Heart left ventricle (tissue), 16 donors: Measurements from ENCODE around the gene OAT. TPM values are rescaled to one million over a fixed set of nuclear protein-coding genes. Genes with fewer than 3 reads are reported as not detected.

Experiments used
- ATAC-seq, 4 donors: fragments of 200-7000 bp; cut with Tn5 transposase; one replicate each; pipeline ENCODE4 v1.9.1; 2020 to 2022; ENCODE audit warnings: moderate library complexity in 4 of 4, mild to moderate bottlenecking in 3 of 4, moderate number of reproducible peaks in 1 of 4
- DNase-seq, 5 donors: peaks; one replicate each; pipeline ENCODE4 v3.0.0-alpha.2; 2020
- H3K27ac ChIP-seq, 12 donors: fragments of 200-600 bp; sonication (generic) in 4 of 12; one replicate each; pipeline versions ENCODE4 v1.5.0 to v1.8.0; 2016 to 2022; ENCODE audit warnings: mild to moderate bottlenecking in 2 of 12
- H3K27me3 ChIP-seq, 9 donors: fragments of 200-600 bp; sonication (generic) in 2 of 9; one replicate each; pipeline versions ENCODE4 v1.5.1 to v1.8.0; 2016 to 2022; ENCODE audit warnings: mild to moderate bottlenecking in 3 of 9
- H3K36me3 ChIP-seq, 9 donors: fragments of 200-600 bp; sonication (generic) in 2 of 9; one replicate each; pipeline versions ENCODE4 v1.5.0 to v1.8.0; 2018 to 2022; ENCODE audit warnings: mild to moderate bottlenecking in 2 of 9
- H3K4me1 ChIP-seq, 12 donors: fragments of 200-600 bp; sonication (generic) in 4 of 12; one replicate each; pipeline versions ENCODE4 v1.5.0 to v1.8.0; 2016 to 2022; ENCODE audit warnings: mild to moderate bottlenecking in 3 of 12
- H3K4me3 ChIP-seq, 12 donors: fragments of 200-600 bp; sonication (generic) in 4 of 12; one replicate each; pipeline versions ENCODE4 v1.5.0 to v1.8.0; 2017 to 2022; ENCODE audit warnings: mild to moderate bottlenecking in 9 of 12, moderate library complexity in 4 of 12
- H3K9me3 ChIP-seq, 12 donors: fragments of 200-600 bp; sonication (generic) in 4 of 12; one replicate each; pipeline versions ENCODE4 v1.5.0 to v1.8.0; 2016 to 2022; ENCODE audit warnings: mild to moderate bottlenecking in 1 of 12
- CTCF ChIP-seq, 12 donors: fragments of 200-600 bp; sonication (generic) in 4 of 12; IDR thresholded peaks; one replicate each; pipeline versions ENCODE4 v1.5.0 to v1.8.0; 2018 to 2022; ENCODE audit warnings: antibody characterized with exemption in 12 of 12, mild to moderate bottlenecking in 5 of 12
- POLR2A ChIP-seq, 2 donors: fragments of 450-650 bp; IDR thresholded peaks; one replicate each; pipeline ENCODE4 v1.6.1; 2017; ENCODE audit warnings: antibody characterized with exemption in 2 of 2, mild to moderate bottlenecking in 2 of 2, moderate library complexity in 2 of 2
- WGBS, 4 donors: extraction: QIAGEN DNeasy Blood & Tissue Kit in 2 of 4; methylation state at CpG; one replicate each; pipeline versions ENCODE4 v1.1.5 to v1.1.7; 2013 to 2018; 5-methylcytosine and 5-hydroxymethylcytosine counted together
- intact Hi-C, 10 donors: fragments of 100-400 bp; cut with DNase I; formaldehyde crosslinking; loops; one replicate each; pipeline versions ENCODE4 v1.11.1 to v1.14.2; 2022
- polyA plus RNA-seq, 2 donors: library from polyadenylated mRNA; stranded (reverse); fragments of 200-250 nt; gene quantifications; one replicate each; pipeline ENCODE4 v1.2.3, GENCODE V29; 2013
- total RNA-seq, 9 donors: library from RNA; depleted of rRNA in 2 of 9; stranded (reverse); fragments of >200 nt in 2 of 9; fragmentation: NEBNext Ultra II Directional in 3 of 9; extraction: Animal tissue kit (Norgen Biotek cat#: 25700) in 3 of 9; gene quantifications; one replicate each; pipeline versions ENCODE4 v1.1.0 to v1.2.4, GENCODE V29; 2016 to 2023
- donor health status: ischemic (EF 13 %, LVEDD 7.1; RV severe dilation, severe dysfunction).
- donor health status: healthy with polysubstance abuse.
- donor health status: DM: no; HTN: yes; CAD: no.
- donor health status: DM: no; HTN: no; CAD: no.
- donor health status: ischemic (EF 25% LVEDD 6.9; RV normal size, moderate dysfunction).
- donor health status: ischemic (EF 25% LVEDD 5.7; RV mildly dilated, moderate dysfunction).
- donor health status: healthy.
- donor health status: DM: yes; HTN: yes; CAD: no.
- donor health status: ischemic (EF 35%, LVEDD 5.7; RV mildly dilated, moderate dysfunction).
- donor health status: nonischemic (EF 11% LVEDD 7.7; RV severe dilation, severe dysfunction).
- donor health status: DM: yes; HTN: yes; CAD: no.
- donor health status: PGD.
- donor health status: ischemic (EF 29% LVEDD 5.4; RV normal size, mild dysfunction).
- donor health status: nonischemic (EF 23%, LVEDD 6.1; RV moderate dilation, normal function).

The OAT gene
- total and polyA plus RNA-seq, 11 donors, result 9.3 to 56.1 (median 33.8) TPM

- DNase-seq, result no peak
- intact Hi-C loops, result loop anchor here in 5 of 10 donors (10.0 kb wide), 5 partner anchors 115 to 805 kb away; no protein-coding TSS in a partner anchor
- H3K27me3 ChIP-seq, result peaks cover 0 to 30% (median 0%) of the 10 kb centered on the region in 9 donors
- H3K4me3 ChIP-seq, result no peak overlapping the region
- no peak for ATAC-seq
- no peaks in the 10 kb centered on the region for H3K9me3 ChIP-seq
- no peak overlapping the region for H3K27ac ChIP-seq
- H3K36me3 ChIP-seq, result no peaks in the 10 kb centered on the region
- WGBS, 4 donors, result 76 to 77% (median 76%) methylated on average over 10 of the region's 10 CpGs
- no peaks in the 10 kb centered on the region for H3K4me1 ChIP-seq
- no peak for TF ChIP-seq CTCF (IDR thresholded peaks at IDR 0.05)
Observed at GRCh38 chr10:124379609-124380193, 39.0 kb downstream of the OAT start.

GRCh38 chr10:124378881-124379471, 39.7 kb downstream of the OAT start:
- intact Hi-C loops, result loop anchor here in 1 of 10 donors (10.0 kb wide), 1 partner anchor 114 kb away; no protein-coding TSS in a partner anchor
- no peak for ATAC-seq
- DNase-seq, result no peak
- Histone ChIP-seq H3K36me3 (no peaks in the 10 kb centered on the region), H3K4me3 (no peak overlapping the region), H3K27ac (no peak overlapping the region), H3K9me3 (no peaks in the 10 kb centered on the region), H3K4me1 (no peaks in the 10 kb centered on the region), H3K27me3 (peaks cover 0 to 30% (median 0%) of the 10 kb centered on the region in 9 donors)
- TF ChIP-seq CTCF (IDR thresholded peaks at IDR 0.05) (no peak), POLR2A (IDR thresholded peaks at IDR 0.05) (no peak)
- 74 to 81% (median 77%) methylated on average over 14 to 16 of the region's 16 CpGs for WGBS, 4 donors

GRCh38 chr10:124378271-124378670, 40.5 kb downstream of the OAT start:
- intact Hi-C loops, result loop anchor here in 1 of 10 donors (10.0 kb wide), 1 partner anchor 113 kb away; no protein-coding TSS in a partner anchor
- TF ChIP-seq CTCF (IDR thresholded peaks at IDR 0.05) (no peak), POLR2A (IDR thresholded peaks at IDR 0.05) (no peak)
- H3K9me3 ChIP-seq, result no peaks in the 10 kb centered on the region
- H3K27ac ChIP-seq, result no peak overlapping the region
- no peak overlapping the region for H3K4me3 ChIP-seq
- peaks cover 0 to 30% (median 0%) of the 10 kb centered on the region in 9 donors for H3K27me3 ChIP-seq
- no peaks in the 10 kb centered on the region for H3K36me3 ChIP-seq
- 80 to 83% (median 83%) methylated on average over 7 of the region's 7 CpGs for WGBS, 4 donors
- ATAC-seq, result no peak
- no peaks in the 10 kb centered on the region for H3K4me1 ChIP-seq
- no peak for DNase-seq

GRCh38 chr10:124377101-124377500, 41.6 kb downstream of the OAT start:
- 88 to 93% (median 91%) methylated on average over 8 of the region's 8 CpGs for WGBS, 4 donors
- TF ChIP-seq CTCF (IDR thresholded peaks at IDR 0.05), result no peak
- TF ChIP-seq POLR2A (IDR thresholded peaks at IDR 0.05), result no peak
- Histone ChIP-seq H3K27me3 (peaks cover 0 to 30% (median 0%) of the 10 kb centered on the region in 9 donors), H3K27ac (no peak overlapping the region), H3K4me3 (no peak overlapping the region), H3K36me3 (no peaks in the 10 kb centered on the region), H3K9me3 (no peaks in the 10 kb centered on the region), H3K4me1 (no peaks in the 10 kb centered on the region)
- DNase-seq (no peak), ATAC-seq (no peak)
- intact Hi-C loops, result loop anchor here in 1 of 10 donors (10.0 kb wide), 1 partner anchor 112 kb away; no protein-coding TSS in a partner anchor
